Measurements from ENCODE around the gene PLIN5.

The PLIN5 gene

DNA sequence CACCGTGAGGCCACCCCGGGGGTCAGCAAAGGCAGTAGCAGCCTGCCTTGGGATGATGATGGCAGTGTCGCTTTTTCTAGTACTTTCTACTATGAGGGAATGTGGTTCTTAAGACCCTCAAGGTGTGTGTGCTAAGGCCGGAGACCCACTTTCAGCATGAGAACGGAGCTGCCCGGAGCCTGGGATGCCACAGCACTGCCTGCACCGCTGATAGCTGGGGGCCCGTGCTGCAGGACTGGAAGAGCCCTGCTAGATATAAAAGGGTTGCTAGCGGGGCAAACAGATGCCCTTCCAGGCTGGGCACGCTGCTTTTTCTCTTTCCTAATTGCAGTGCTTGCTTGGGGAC, 31.2 kb downstream of the PLIN5 start:
- DNase-seq, result no peak

DNA sequence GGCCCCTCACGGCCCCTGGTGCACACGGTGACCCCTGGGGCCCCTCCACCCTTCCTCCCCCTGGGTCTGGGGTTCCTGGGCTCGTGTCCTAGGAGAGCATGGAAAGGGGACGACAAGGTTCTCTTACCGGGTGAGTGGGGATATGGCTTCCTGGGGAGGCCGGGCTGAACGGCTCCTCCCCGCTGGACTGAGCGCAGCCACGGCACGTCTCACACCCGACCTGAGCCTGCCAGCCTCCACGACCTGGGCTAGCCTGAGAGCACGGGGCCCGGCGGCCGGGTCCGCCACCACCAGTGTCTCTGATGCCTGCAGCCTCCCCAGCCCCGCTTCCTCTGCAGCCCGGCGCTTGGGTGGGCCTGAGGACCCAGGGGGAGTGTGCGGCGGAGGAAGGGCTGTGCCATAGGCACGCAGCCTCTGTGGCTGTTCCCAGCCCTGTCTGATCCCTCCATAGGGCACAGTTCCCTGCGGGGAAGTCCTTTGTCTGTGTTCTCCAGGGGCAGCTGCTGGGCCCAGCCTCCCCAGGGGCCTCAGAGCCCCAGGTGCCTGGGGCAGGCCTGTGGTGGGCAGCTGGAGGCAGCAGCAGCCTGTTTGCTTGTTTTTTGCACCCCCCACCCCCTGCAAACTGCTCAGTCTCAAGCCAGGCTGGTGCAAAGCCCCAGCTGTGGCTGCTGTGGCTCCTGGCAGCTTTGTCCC, 31.7 kb downstream of the PLIN5 start:
- DNase-seq, result no peak

DNA sequence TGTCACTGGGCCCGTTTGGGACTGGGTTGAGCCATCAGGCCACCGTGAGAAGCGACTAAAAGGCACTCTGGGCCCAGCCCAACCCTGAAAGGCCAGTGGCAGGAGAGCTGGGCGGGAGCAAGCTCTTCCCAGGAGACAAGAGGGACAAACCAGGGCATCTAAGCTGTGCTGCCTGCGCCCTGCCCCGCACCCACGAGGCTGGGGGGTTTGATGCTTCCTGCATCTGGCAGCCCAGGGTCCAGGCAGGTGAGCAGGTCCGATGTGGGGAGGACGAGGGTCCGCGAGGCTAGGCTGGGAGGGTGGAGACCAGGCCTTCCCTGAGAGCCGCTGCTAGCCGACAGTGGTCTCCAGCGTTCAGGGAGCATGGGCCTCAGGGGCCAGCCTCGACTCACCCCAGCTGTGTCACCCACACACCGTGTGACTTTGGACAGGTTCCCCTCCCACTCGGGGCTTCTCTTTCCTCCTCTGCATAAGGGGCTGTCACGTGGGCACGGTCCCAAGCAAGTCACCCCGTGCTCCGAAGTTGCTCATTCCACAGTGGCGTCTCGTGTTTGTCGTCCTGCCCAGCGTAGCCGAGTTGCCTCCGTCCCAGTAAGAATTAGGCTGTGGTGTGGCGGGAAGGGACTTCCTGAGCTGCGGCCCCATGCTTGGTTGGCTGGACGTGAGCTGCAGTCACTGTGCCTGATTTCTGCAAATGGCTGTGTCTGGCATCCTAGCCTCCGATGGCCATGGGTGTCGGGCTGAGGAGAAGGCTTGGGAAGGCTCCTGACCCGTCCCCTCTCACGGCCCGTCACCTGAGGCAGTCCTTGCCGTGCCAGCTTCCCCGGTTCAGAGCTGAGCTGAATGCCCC, 32.5 kb downstream of the PLIN5 start:
- no peak for DNase-seq

DNA sequence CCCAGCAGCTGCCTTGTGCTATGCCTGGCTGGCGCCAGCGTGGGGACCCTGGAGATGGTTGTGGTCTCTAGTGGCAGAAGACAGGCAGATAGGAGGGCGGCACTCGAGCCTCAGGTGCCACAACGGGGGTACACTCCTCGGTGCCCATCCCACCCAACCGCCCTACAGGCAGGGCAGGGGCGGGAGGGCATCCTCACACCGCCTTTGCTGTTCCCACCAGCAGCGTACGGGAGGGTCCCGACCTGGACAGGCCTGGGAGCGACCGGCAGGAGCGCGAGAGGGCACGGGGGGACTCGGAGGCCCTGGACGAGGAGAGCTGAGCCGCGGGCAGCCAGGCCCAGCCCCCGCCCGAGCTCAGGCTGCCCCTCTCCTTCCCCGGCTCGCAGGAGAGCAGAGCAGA, 33.3 kb downstream of the PLIN5 start:
- no peak for DNase-seq

DNA sequence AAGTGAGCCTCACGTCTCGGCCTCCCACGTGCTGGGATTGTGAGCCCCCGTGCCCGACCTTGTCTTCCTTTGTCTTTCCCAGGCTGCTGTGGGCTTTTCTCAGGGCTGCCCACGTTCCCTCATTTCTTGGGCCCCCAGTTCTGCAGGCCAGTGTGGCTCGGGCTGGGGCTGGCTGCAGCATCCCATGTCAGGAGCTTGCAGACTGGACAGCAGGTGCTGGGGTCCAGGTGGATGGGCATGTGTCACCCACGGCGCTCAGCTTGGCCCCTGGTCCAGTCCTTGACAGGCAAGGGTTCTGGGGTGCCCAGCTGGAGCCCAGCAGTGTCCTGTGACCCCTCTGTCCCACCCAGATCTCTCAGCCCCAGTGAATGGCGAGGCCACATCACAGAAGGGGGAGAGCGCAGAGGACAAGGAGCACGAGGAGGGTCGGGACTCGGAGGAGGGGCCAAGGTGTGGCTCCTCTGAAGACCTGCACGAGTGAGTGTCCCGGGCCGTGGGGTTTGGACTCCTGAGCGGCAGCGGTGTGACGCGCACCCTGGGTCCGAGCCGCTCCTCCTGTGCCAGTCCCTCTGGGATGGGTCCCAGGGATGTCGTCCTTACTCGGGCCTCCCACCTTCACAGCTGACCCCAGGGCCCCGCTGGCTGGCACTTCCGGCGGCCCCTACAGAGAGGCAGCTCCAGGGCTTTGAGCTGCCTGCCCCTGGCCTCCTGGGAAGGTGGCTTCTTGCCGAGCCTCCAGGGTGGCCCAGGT, 34.0 kb downstream of the PLIN5 start:
- no peak for DNase-seq

DNA sequence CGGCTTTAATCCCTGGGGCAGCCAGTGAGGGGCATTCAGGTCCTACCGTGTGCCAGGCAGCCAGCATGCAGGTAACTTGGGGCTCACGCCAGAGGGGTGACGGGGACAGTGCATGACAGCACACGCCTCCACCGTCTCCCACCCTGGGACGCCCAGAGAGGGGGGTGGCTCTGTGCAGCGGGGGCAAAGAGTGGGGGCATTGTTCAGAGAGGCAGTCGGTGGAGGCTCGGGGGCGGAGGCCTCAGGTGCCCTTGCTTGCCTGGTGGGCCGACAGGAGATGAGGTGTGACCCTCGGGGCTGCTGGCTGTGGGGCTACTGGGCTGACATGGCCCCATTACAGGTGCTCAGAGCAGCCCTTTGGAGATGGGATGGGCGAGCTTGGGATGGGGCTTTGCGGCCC, 35.2 kb downstream of the PLIN5 start:
- no peak for DNase-seq

DNA sequence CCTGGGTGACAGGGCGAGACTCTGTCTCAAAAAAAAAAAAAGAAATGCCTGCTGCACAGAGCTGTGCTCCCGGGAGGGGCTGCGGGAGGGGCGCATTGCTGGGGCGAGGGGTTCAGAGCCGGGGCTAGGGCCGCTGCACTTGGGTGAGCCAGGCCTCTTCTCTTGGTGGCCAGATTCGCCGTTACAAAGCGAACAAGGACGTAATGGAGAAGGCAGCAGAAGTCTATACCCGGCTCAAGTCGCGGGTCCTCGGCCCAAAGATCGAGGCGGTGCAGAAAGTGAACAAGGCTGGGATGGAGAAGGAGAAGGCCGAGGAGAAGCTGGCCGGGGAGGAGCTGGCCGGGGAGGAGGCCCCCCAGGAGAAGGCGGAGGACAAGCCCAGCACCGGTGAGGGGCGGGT, 35.7 kb downstream of the PLIN5 start:
- no peak for DNase-seq

DNA sequence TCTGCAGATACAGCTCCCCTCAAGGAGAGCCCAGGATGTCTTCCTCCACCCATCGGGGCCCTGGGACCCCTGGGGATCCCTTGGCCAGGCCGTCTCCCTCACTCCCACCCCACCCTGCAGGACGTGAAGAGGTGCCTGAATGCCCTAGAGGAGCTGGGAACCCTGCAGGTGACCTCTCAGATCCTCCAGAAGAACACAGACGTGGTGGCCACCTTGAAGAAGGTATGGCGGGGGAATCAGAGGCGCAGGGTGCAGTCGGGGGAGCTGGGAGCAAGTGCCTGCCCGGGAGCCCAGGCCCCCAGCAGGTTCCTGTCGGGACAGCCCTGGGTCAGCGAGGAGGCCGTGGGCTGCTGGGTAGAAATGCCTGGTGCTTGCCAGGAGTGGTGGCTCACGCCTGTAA, 36.3 kb downstream of the PLIN5 start:
- DNase-seq, result no peak

DNA sequence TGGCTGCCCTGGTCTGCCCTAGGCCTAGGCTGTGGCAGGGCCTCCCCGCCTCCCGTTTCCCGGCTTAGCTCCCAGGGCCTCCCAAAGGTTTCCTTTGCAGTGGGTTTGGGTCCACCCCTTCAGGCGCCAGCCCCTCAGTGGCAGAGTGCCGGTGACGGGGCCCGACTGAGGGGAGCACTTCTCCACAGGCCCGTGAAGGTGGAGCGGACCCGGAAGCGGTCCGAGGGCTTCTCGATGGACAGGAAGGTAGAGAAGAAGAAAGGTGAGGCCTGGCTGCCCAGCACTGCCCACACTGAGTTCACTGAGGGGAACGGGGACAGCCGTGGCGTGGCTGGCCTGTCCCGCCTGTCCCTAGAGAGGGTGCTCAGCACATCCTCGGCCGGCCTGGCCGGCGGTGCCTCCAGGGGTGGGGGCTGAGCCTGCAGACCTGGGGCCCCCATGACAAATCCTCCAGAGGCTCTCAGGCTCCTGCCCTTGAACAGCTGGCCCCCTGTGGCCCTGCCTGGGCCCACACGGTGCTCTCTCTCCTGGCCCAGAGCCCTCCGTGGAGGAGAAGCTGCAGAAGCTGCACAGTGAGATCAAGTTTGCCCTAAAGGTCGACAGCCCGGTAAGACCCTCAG, 37.1 kb downstream of the PLIN5 start:
- DNase-seq, result no peak

DNA sequence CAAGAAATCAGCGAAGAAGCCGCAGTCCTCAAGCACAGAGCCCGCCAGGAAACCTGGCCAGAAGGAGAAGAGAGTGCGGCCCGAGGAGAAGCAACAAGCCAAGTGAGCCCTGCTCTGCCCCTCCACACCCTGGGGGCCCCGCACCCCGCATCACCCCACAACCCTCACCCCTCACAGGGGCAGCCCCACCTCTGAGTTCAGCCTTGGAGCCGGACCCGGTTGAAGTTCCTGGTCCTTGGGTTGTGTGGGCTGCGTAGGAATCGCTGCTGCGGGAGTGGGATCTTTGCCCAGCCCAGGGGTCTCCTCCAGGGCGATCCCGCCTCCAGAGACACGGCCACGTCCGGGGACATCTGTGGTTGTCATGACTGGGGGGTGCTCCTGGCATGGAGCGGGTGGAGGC, 38.7 kb downstream of the PLIN5 start:
- no peak for DNase-seq

DNA sequence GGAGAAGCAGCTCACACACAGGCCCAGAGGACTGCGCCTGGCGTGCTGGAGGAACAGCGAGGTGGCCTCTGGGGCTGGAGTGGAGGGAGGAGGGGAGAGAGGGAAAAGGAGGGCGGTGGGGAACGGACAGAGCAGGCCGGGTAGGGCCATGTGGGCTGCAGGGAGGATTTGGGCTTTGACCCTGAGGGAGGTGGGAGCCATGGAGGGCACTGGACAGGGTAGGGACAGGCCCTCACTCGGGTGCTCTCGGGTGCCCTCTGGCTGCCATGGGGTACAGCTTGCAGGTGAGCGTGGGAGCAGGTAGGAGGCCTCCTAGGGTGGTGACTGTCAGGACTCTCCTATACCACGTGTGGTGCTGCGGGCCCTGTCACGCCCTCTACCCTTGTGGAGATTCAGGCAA, 39.6 kb downstream of the PLIN5 start:
- DNase-seq, result no peak

DNA sequence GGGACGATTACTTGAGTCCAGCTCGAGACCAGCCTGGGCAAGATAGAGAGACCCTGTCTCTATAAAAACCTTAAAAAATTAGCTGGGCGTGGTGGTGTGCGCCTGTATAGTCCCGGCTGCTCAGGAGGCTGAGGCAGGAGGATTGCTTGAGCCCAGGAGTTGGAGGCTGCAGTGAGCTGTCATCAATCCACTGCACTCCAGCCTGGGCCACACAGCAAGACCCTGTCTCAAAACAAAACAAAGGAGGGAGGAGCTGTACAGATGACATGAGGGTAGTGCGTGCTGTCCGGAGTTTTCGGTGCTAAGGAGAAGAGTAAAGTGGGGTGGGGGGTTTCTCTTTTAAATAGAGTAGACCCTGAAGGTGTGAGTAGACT, 40.3 kb downstream of the PLIN5 start:
- DNase-seq, result no peak

DNA sequence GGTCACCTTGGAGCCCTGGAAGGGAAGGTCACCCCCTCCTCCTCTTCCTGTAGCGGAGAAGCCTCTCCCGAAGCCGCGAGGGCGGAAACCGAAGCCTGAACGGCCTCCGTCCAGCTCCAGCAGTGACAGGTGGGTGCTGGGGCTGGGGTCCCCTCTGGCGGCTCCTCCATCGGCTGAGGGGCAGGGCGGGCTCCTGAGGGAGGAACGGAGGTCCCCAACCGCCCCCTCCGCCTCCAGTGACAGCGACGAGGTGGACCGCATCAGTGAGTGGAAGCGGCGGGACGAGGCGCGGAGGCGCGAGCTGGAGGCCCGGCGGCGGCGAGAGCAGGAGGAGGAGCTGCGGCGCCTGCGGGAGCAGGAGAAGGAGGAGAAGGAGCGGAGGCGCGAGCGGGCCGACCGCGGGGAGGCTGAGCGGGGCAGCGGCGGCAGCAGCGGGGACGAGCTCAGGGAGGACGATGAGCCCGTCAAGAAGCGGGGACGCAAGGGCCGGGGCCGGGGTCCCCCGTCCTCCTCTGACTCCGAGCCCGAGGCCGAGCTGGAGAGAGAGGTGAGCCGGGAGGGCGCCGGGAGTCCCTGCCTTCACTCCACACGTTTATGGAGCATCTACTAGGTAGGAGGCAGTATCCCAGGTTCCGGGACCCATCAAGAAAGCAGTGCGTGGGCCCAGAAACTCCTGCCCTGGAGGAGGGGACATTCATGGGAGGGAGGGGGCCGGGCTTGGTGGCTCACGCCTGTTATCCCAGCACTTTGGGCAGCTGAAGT, 40.9 kb downstream of the PLIN5 start:
- no peak for DNase-seq

DNA sequence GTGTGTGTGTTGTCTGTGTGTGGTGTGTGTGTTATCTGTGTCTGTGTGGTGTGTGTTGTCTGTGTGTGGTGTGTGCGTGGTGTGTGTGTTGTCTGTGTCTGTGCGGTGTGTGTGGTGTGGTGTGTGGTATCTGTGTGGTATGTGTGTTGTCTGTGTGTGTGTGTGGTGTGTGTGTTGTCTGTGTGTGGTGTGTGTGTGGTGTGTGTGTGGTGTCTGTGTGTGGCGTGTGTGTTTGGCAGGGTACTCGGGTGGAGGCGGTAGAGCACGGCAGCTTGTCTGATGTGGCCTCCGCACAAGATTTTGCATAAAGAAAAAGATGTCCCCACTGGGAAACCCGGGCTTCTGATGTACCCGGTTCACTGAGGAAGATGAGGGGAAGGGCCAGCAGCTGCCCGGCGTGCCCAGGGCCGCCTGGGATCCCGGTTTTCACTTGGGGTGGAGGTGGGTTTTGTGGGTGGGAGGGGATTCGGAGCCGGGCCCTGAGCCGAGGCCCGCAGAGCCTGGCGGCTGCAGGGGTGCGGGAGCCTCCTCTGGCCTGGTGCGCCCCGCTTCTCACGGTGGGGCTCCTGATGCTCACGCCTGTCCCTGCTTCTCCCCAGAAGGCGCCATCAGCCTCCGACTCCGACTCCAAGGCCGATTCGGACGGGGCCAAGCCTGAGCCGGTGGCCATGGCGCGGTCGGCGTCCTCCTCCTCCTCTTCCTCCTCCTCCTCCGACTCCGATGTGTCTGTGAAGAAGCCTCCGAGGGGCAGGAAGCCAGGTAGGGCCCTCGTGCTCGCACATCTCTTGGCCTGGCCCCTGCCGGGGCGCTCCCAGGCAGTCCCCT, 41.7 kb downstream of the PLIN5 start:
- no peak for DNase-seq

DNA sequence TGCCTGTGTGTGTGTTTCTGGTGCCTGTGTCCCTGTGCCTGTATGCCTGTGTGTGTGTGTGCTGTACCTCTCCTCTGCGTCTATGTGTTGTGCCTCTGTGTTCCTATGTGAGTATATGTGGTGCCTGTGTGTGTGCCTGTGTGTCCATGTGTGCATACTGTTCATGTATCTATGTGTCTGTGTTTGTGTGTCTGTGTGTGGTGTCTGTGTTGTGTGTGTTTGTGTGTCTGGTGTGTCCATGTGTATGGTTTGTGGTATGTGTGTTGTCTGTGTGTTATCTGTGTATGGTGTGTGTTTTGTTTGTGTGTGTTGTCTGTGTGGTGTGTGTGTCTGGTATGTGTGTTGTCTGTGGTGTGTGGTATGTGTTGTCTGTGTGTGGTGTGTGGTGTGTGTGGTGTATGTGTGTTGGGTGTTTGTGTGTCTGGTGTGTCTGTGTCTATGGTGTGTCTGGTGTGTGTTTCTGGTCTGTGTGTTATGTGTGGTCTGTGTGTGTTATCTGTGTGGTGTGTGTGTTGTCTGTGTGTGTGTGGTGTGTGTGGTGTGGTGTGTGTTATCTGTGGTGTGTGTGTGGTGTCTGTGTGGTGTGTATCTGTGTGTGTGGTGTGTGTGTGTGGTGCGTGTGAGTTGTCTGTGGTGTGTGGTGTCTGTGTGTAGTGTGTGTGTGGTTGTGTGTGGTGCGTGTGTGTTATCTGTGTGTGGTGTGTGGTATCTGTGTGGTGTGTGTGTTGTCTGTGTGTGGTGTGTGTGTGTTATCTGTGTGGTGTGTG, 42.5 kb downstream of the PLIN5 start:
- DNase-seq, result no peak

DNA sequence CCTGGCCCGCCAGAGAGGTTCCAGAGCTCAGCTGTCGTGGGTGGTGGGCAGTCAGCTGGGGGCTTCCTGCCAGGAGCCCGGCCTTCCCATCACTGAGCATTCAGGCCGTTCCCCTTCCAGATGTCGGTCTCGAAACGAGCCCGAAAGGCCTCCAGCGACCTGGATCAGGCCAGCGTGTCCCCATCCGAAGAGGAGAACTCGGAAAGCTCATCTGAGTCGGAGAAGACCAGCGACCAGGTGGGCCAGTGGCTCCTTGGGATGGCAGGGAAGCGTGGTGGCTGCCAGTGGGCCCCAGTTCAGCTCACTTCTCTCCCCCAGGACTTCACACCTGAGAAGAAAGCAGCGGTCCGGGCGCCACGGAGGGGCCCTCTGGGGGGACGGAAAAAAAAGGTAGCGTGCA, 43.6 kb downstream of the PLIN5 start:
- DNase-seq, result no peak

DNA sequence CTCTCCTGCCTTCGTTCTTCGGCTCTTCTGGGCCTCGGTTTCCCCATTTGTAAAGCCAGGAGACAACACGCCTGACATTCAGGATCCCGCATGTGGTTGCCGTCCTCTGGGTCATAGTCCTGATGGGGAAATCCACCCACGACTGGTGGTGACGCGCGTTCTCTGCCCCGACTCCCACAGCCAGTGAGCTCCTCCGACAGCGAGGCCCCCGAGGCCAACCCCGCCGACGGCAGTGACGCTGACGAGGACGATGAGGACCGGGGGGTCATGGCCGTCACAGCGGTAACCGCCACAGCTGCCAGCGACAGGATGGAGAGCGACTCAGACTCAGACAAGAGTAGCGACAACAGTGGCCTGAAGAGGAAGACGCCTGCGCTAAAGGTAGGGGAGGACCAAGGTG, 46.5 kb downstream of the PLIN5 start:
- no peak for DNase-seq

DNA sequence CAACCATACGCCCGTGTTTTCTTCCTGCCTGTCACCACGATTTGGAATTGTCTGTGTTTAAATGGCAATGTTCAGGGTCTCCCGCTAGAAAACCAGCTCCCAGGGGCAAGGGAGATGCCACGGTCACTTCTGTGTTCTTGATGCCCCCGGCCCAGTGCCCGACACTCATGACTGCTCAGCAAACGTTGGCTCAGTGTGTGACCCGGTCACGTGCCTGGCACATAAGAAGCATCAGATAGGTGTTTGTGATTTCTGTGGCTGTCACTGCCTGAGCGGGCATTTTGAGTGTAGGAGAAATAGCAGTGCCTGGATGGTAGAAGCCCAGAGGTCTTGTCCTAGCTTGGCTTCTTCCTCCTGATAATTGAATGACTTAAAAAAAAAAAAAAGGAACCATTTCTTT, 47.5 kb downstream of the PLIN5 start:
- no peak for DNase-seq

DNA sequence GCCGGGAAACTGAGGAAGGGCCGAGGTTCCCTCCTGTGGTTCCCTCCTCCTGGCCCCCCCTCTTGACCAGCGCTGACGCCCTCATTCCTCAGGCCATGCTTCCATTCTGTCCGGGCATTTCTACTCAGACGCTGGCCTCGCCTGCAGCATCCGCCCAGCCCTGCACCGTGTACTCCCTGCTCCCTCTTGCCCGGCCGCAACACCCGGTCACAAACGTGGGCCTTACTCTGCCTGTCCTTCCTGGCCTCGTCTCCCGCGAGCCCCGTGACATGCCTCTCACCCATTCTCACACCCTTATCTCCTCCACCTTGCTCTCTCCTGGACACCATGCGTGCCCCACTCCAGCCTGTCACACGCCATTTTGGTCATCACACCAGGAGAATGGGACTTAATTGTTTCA, 51.6 kb downstream of the PLIN5 start:
- DNase-seq, result no peak

DNA sequence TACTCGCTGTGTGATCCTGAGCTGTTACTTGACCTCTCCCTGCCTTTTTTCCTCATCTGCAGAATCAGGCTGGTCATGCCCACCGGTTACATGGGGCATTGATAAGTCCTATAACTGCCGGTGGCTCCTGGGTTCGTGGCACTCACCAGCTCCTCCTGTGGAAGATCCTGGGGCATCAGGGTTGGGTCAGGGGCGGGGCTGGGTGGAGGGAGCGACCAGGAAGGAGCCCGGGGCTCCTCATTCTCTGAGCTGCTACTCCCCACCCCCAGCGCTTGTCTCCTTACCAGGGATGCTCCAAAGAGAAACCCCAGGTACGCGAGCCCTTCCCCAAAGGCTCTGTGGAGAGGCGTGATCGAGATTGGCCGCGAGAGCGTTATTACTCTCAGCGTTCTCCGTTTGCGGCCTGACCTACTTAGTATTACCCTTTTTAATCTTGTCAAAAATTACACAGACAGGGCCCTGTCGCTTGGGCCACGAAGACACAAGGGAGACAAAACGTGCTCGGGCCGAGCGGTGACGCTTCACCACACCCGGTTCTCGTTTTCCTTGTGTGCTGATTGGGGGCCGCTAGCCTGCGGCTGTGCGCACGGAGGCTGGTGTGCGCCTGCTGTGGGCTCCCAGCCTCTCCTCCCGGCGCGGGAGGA, 52.2 kb downstream of the PLIN5 start:
- DNase-seq, result no peak

All from hematopoietic multipotent progenitor cell treated with erythropoietin and hydrocortisone succinate and interleukin-3 and kit ligand, for 8 days (in vitro differentiated cells).